ENCODE data around the gene BCAS1. TPM values are rescaled to one million over a fixed set of nuclear protein-coding genes. Genes with fewer than 3 reads are reported as not detected.

BCAS1 gene
- total and polyA plus RNA-seq, 10 of the 15 experiments (the other 5 are each of a cell fraction or from before 2014, with no cell fraction given) = 0.21 to 1.4 (median 0.55) TPM

- TF ChIP-seq ATF3 (IDR thresholded peaks at IDR 0.05; ENCODE audit: borderline replicate concordance, extremely low read depth, low read depth, low read length) (no peak), ZNF384 (IDR thresholded peaks at IDR 0.05; ENCODE audit: borderline replicate concordance, low read depth, low read length) (no peak), BRCA1 (IDR thresholded peaks at IDR 0.05; ENCODE audit: low read depth, low read length) (no peak), BMI1 (IDR thresholded peaks at IDR 0.05; ENCODE audit: borderline replicate concordance) (no peak), POU2F2 (IDR thresholded peaks at IDR 0.05; ENCODE audit: borderline replicate concordance, low read depth, low read length) (no peak; the same call in 2 of the 3 replicates), SIN3A (IDR thresholded peaks at IDR 0.05; ENCODE audit: low read depth, low read length) (no peak), ATF7 (IDR thresholded peaks at IDR 0.05; ENCODE audit: low read depth) (peak; percentile 33; the same call in 1 of the 2 replicates), EED (IDR thresholded peaks at IDR 0.05; ENCODE audit: low read depth) (0 out of 2 replicates have a peak, but pooled peaks have one; percentile 24), YBX1 (IDR thresholded peaks at IDR 0.05) (no peak), SIX5 (IDR thresholded peaks at IDR 0.05; ENCODE audit: low read depth, low read length, severe bottlenecking) (no peak), SMARCA5 (IDR thresholded peaks at IDR 0.05) (peak; percentile 79; the same call in 1 of the 2 replicates), DPF2 (IDR thresholded peaks at IDR 0.05) (peak; percentile 85), SMAD1 (IDR thresholded peaks at IDR 0.05; ENCODE audit: low read depth, partially characterized antibody) (peak; percentile 92), ZNF592 (IDR thresholded peaks at IDR 0.05) (no peak), TCF3 (IDR thresholded peaks at IDR 0.05; ENCODE audit: borderline replicate concordance, insufficient read depth, low read depth, low read length) (no peak), SUZ12 (IDR thresholded peaks at IDR 0.05; ENCODE audit: unreplicated experiment) (no peak), BCL3 (IDR thresholded peaks at IDR 0.05; ENCODE audit: borderline replicate concordance, insufficient read depth, low read depth, low read length, poor library complexity, severe bottlenecking) (peak; percentile 33), NFYA (IDR thresholded peaks at IDR 0.05; ENCODE audit: borderline replicate concordance, low read depth, low read length) (no peak), SMC3 (IDR thresholded peaks at IDR 0.05; ENCODE audit: borderline replicate concordance, low read length) (no peak), CBX5 (IDR thresholded peaks at IDR 0.05; ENCODE audit: low read depth) (no peak), PRDM15 (CRISPR knock-in tag; IDR thresholded peaks at IDR 0.05) (no peak)
These were observed 6.3 kb downstream of the BCAS1 start (continued) for GRCh38 chr20:54063992-54064676.
